CD14-positive monocyte (primary cell): ENCODE data around the gene TSG101. TPM values are rescaled to one million over a fixed set of nuclear protein-coding genes. Genes with fewer than 3 reads are reported as not detected.

Source experiments
- DNase-seq, 3 donors: peaks; one replicate each; pipeline ENCODE4 v3.0.0-alpha.2; 2011 to 2022
- H2AFZ ChIP-seq: 2 replicates; pipeline ENCODE4 v1.6.0; 2012; ENCODE audit warnings: mild to moderate bottlenecking, low read depth, low read length, inconsistent platforms; ENCODE audit not compliant: insufficient read depth, poor library complexity, severe bottlenecking
- H3K27ac ChIP-seq, 2 donors: 1 replicate in 1 of 2; 2 replicates in 1 of 2; pipeline ENCODE4 v1.5.1; 2012 to 2013; ENCODE audit warnings: low read length in 2 of 2, control low read depth in 1 of 2, inconsistent platforms in 1 of 2, low read depth in 1 of 2, mild to moderate bottlenecking in 1 of 2
- H3K27me3 ChIP-seq, 2 donors: one replicate each; pipeline versions ENCODE4 v1.6.0 to v1.6.1; 2011 to 2013; ENCODE audit warnings: low read length in 2 of 2; ENCODE audit not compliant: control insufficient read depth in 2 of 2, insufficient read depth in 2 of 2
- H3K36me3 ChIP-seq, 2 donors: replicated peaks in 1 of 2; 1 replicate in 1 of 2; 2 replicates in 1 of 2; pipeline versions ENCODE4 v1.5.1 to v1.6.1; 2012 to 2013; ENCODE audit warnings: low read length in 2 of 2, control low read depth in 1 of 2, inconsistent platforms in 1 of 2, mild to moderate bottlenecking in 1 of 2; ENCODE audit not compliant: insufficient read depth in 2 of 2, control insufficient read depth in 1 of 2
- H3K4me1 ChIP-seq, 2 donors: 1 replicate in 1 of 2; 2 replicates in 1 of 2; pipeline versions ENCODE4 v1.5.1 to v1.6.1; 2012 to 2013; ENCODE audit warnings: low read length in 2 of 2, control low read depth in 1 of 2, inconsistent platforms in 1 of 2, mild to moderate bottlenecking in 1 of 2, moderate library complexity in 1 of 2; ENCODE audit not compliant: insufficient read depth in 2 of 2, control insufficient read depth in 1 of 2
- H3K4me2 ChIP-seq: replicated peaks from 2 replicates; pipeline ENCODE3; 2012; ENCODE audit warnings: low read length, moderate library complexity, mild to moderate bottlenecking; ENCODE audit not compliant: poor library complexity, severe bottlenecking; ENCODE audit errors: extremely low read depth
- H3K4me3 ChIP-seq, 3 experiments: fragments of 200-600 bp in 1 of 3; sonication (generic) in 1 of 3; replicated peaks in 1 of 3; 1 replicate in 2 of 3; 2 replicates in 1 of 3; pipeline ENCODE4 v1.5.1; 2011 to 2013; ENCODE audit warnings: low read length in 3 of 3, mild to moderate bottlenecking in 3 of 3, control low read depth in 2 of 3, low read depth in 2 of 3, inconsistent platforms in 1 of 3, moderate library complexity in 1 of 3
- H3K79me2 ChIP-seq: 2 replicates; pipeline ENCODE4 v1.6.0; 2012; ENCODE audit warnings: mild to moderate bottlenecking, control low read depth, inconsistent platforms, low read length, moderate library complexity; ENCODE audit not compliant: insufficient read depth
- H3K9ac ChIP-seq: 2 replicates; pipeline ENCODE4 v1.6.0; 2017; ENCODE audit warnings: low read length, mild to moderate bottlenecking; ENCODE audit not compliant: insufficient read depth, poor library complexity, severe bottlenecking
- H3K9me3 ChIP-seq, 2 donors: replicated peaks in 1 of 2; 1 replicate in 1 of 2; 2 replicates in 1 of 2; pipeline versions ENCODE4 v1.5.1 to v1.6.1; 2012 to 2013; ENCODE audit warnings: low read length in 2 of 2, control low read depth in 1 of 2; ENCODE audit not compliant: control insufficient read depth in 1 of 2, insufficient read depth in 1 of 2
- H4K20me1 ChIP-seq: 2 replicates; pipeline ENCODE4 v1.6.0; 2012; ENCODE audit warnings: mild to moderate bottlenecking, low read length, control low read depth, moderate library complexity; ENCODE audit not compliant: insufficient read depth
- H3K27ac Mint-ChIP-seq, 7 donors: one replicate each; pipeline ENCODE4 v1.8.0; 2020; ENCODE audit warnings: mild to moderate bottlenecking in 7 of 7, mixed read lengths in 7 of 7, moderate library complexity in 6 of 7, inconsistent platforms in 2 of 7
- H3K27me3 Mint-ChIP-seq, 3 donors: one replicate each; pipeline ENCODE4 v1.8.0; 2021 to 2022; ENCODE audit warnings: low read depth in 3 of 3, mild to moderate bottlenecking in 3 of 3, mixed read lengths in 3 of 3, moderate library complexity in 3 of 3, inconsistent platforms in 1 of 3
- H3K36me3 Mint-ChIP-seq, 2 donors: one replicate each; pipeline ENCODE4 v1.8.0; 2020; ENCODE audit warnings: mixed read lengths in 2 of 2, inconsistent platforms in 1 of 2, mild to moderate bottlenecking in 1 of 2
- H3K4me1 Mint-ChIP-seq: one replicate; pipeline ENCODE4 v1.8.0; 2020; ENCODE audit warnings: mild to moderate bottlenecking, mixed read lengths
- H3K4me3 Mint-ChIP-seq, 2 donors: one replicate each; pipeline ENCODE4 v1.8.0; 2020; ENCODE audit warnings: mild to moderate bottlenecking in 2 of 2, mixed read lengths in 2 of 2, moderate library complexity in 1 of 2
- H3K9me3 Mint-ChIP-seq, 7 donors: one replicate each; pipeline ENCODE4 v1.8.0; 2020 to 2022; ENCODE audit warnings: mixed read lengths in 7 of 7, mild to moderate bottlenecking in 6 of 7, moderate library complexity in 6 of 7, inconsistent platforms in 2 of 7
- CTCF ChIP-seq: fragments of 200-600 bp; IDR thresholded peaks from one replicate; pipeline ENCODE4 v1.8.0; 2022; ENCODE audit warnings: antibody characterized with exemption, mild to moderate bottlenecking
- WGBS: methylation state at CpG from one replicate; pipeline ENCODE4 v1.1.5; 2013; ENCODE audit warnings: missing lambda C conversion rate; ENCODE audit not compliant: insufficient coverage; 5-methylcytosine and 5-hydroxymethylcytosine counted together
- intact Hi-C, 2 donors: fragments of 100-400 bp; cut with micrococcal nuclease; formaldehyde crosslinking; loops; one replicate each; pipeline versions ENCODE4 v1.15.0 to v1.15.1; 2023
- polyA plus RNA-seq, 3 donors: library from polyadenylated mRNA; depleted of rRNA in 1 of 3; unstranded in 2 of 3; stranded (reverse) in 1 of 3; fragments of 300-500 nt in 2 of 3; fragments of >200 nt in 1 of 3; fragmentation: Illumina TruSeq in 2 of 3; gene quantifications; 1 replicate in 2 of 3; 2 replicates in 1 of 3; pipeline ENCODE4 v1.2.3, GENCODE V29; 2012 to 2021

Gene TSG101
- polyA plus RNA-seq, 3 donors: 76.7 to 116 (median 112) TPM

- Histone ChIP-seq H3K4me2 (peak within 1 kb of the TSS; percentile 41), H2AFZ (no peak within 1 kb of the TSS), H3K9me3 (no peaks in the 10 kb centered on the region), H3K9ac (no peak within 1 kb of the TSS), H3K27me3 (no peaks in the 10 kb centered on the region), H3K27ac (no peak within 1 kb of the TSS), H3K79me2 (no peaks in the 10 kb centered on the region), H4K20me1 (no peaks in the 10 kb centered on the region), H3K4me3 (no peak within 1 kb of the TSS), H3K36me3 (no peaks in the 10 kb centered on the region), H3K4me1 (no peaks in the 10 kb centered on the region)
- Mint-ChIP-seq H3K4me1 (no peaks in the 10 kb centered on the region), H3K36me3 (no peaks in the 10 kb centered on the region), H3K27me3 (peaks cover 0 to 25% (median 2%) of the 10 kb centered on the region in 3 donors), H3K4me3 (peak within 1 kb of the TSS; percentile 52 to 55), H3K27ac (no peak within 1 kb of the TSS), H3K9me3 (peaks cover 0 to 2% (median 0%) of the 10 kb centered on the region in 7 donors)
- intact Hi-C loops: no loop called here
- TF ChIP-seq CTCF: no peak
- WGBS: 68% methylated on average over 34 of the region's 47 CpGs
- DNase-seq: no peak
Observed at GRCh38 chr11:18455686-18456372, 70.9 kb downstream of the TSG101 start, which contains the start of gene LDHAL6A. Gene LDHAL6A (plus strand): TSS chr11:18455856. CDS start chr11:18456681, 825 bp downstream.

GRCh38 chr11:18452927-18453326 is 73.8 kb downstream of the TSG101 start:
- no peaks in the 10 kb centered on the region for H3K36me3 Mint-ChIP-seq
- Histone ChIP-seq H4K20me1 (no peaks in the 10 kb centered on the region), H3K4me2 (no peak overlapping the region)

More at GRCh38 chr11:18452927-18453326, 73.8 kb downstream of the TSG101 start:
- Histone ChIP-seq H3K9ac (no peak overlapping the region), H3K36me3 (no peaks in the 10 kb centered on the region), H3K9me3 (no peaks in the 10 kb centered on the region), H3K27me3 (no peaks in the 10 kb centered on the region), H3K4me1 (no peaks in the 10 kb centered on the region), H3K4me3 (no peak overlapping the region), H3K79me2 (no peaks in the 10 kb centered on the region), H3K27ac (no peak overlapping the region), H2AFZ (no peak overlapping the region)
- WGBS: 85% methylated on average over 2 of the region's 2 CpGs
- no peak for DNase-seq
- Mint-ChIP-seq H3K9me3 (peaks cover 0 to 4% (median 0%) of the 10 kb centered on the region in 7 donors), H3K27me3 (peaks cover 0 to 22% (median 2%) of the 10 kb centered on the region in 3 donors), H3K27ac (peak overlapping the region in 1 of 7 donors; percentile 15), H3K4me3 (no peak overlapping the region), H3K4me1 (peaks cover 10% of the 10 kb centered on the region)
- no peak for TF ChIP-seq CTCF
- intact Hi-C loops: no loop called here
